B cell (primary cell): Measurements from ENCODE around the gene PTPRT.

ENCODE experiments used
- EZH2 ChIP-seq: IDR thresholded peaks from 2 replicates; pipeline ENCODE4 v1.6.1; 2012; ENCODE audit warnings: borderline replicate concordance, low read depth, mild to moderate bottlenecking, moderate library complexity, low read length; ENCODE audit not compliant: insufficient read depth, poor library complexity, severe bottlenecking
- TF ChIP-seq, protein P1 (sequence below): fragments of 200-600 bp; IDR thresholded peaks from one replicate; pipeline ENCODE4 v1.8.0; 2022; ENCODE audit warnings: antibody characterized with exemption, mild to moderate bottlenecking

DNA sequence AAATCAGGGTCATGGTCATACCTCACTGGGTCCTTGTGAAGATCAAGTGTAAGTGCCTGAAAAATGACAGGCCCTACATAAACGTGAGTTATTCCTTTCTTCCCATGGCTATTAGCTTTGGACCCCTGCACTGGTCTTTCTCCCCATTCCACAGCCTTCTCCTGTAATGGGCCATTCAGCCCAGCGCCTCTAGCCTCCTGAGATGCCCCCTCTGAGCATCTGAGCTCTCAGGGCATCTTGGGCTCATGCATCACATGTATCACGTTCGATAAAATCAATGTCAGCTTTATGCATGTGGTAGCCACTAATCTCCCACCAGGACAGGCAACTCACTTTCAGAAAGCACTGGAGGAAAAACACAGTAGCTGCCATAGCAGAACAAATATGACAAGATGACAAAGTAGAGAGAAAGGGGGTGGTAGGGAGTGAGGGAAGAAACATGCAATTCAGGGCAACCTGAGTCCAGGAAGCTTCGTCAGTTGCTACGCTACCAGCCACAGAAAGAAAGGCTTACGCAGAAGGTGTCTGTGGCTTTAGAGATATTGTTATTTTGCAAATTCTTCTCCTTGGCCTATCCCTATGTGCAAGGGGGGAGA, 498.8 kb downstream of the PTPRT start:
- TF ChIP-seq, protein P1, sequence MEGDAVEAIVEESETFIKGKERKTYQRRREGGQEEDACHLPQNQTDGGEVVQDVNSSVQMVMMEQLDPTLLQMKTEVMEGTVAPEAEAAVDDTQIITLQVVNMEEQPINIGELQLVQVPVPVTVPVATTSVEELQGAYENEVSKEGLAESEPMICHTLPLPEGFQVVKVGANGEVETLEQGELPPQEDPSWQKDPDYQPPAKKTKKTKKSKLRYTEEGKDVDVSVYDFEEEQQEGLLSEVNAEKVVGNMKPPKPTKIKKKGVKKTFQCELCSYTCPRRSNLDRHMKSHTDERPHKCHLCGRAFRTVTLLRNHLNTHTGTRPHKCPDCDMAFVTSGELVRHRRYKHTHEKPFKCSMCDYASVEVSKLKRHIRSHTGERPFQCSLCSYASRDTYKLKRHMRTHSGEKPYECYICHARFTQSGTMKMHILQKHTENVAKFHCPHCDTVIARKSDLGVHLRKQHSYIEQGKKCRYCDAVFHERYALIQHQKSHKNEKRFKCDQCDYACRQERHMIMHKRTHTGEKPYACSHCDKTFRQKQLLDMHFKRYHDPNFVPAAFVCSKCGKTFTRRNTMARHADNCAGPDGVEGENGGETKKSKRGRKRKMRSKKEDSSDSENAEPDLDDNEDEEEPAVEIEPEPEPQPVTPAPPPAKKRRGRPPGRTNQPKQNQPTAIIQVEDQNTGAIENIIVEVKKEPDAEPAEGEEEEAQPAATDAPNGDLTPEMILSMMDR, result no peak
- TF ChIP-seq EZH2, result no peak
